Right cardiac atrium (tissue), 5 donors: ENCODE measurements around the gene HS1BP3. TPM values are rescaled to one million over a fixed set of nuclear protein-coding genes. Genes with fewer than 3 reads are reported as not detected.
A peak's percentile ranks its signal among the peaks of the same experiment; 100 is the strongest.

ENCODE experiments used
- ATAC-seq, 2 donors: fragments of 200-7000 bp; cut with Tn5 transposase; one replicate each; pipeline versions ENCODE4 v1.8.0 to v1.9.1; 2020; ENCODE audit warnings: moderate library complexity in 2 of 2, mild to moderate bottlenecking in 1 of 2
- DNase-seq, 3 donors: peaks; one replicate each; pipeline ENCODE4 v3.0.0-alpha.2; 2020
- H3K27ac ChIP-seq: one replicate; pipeline ENCODE4 v1.5.1; 2013; ENCODE audit warnings: mild to moderate bottlenecking, low read length, control low read depth, moderate library complexity
- H3K27me3 ChIP-seq: one replicate; pipeline ENCODE4 v1.6.1; 2013; ENCODE audit not compliant: control insufficient read depth, insufficient read depth
- H3K4me1 ChIP-seq: one replicate; pipeline ENCODE4 v1.6.1; 2013; ENCODE audit warnings: low read length; ENCODE audit not compliant: control insufficient read depth, insufficient read depth
- H3K4me3 ChIP-seq: one replicate; pipeline ENCODE4 v1.5.1; 2013; ENCODE audit warnings: low read length, control low read depth
- H3K9me3 ChIP-seq: one replicate; pipeline ENCODE4 v1.6.1; 2013; ENCODE audit warnings: low read length; ENCODE audit not compliant: control insufficient read depth
- WGBS: extraction: QIAGEN DNeasy Blood & Tissue Kit; methylation state at CpG from one replicate; pipeline ENCODE4 v1.1.7; 2013; 5-methylcytosine and 5-hydroxymethylcytosine counted together
- intact Hi-C, 4 donors: fragments of 100-400 bp; cut with DNase I; formaldehyde crosslinking; loops; one replicate each; pipeline versions ENCODE4 v1.11.0 to v1.14.0; 2022 to 2023
- long read RNA-seq, 4 donors: library from polyadenylated mRNA; unstranded; transcript quantifications; one replicate each; pipeline ENCODE4 v2.0.0, GENCODE V29; 2020 to 2021
- polyA plus RNA-seq: library from polyadenylated mRNA; stranded (reverse); fragments of 200-250 nt; gene quantifications from one replicate; pipeline ENCODE4 v1.2.3, GENCODE V29; 2013
- total RNA-seq, 4 donors: library from RNA; stranded (reverse); fragmentation: NEBNext Ultra II Directional; extraction: Animal tissue kit (Norgen Biotek cat#: 25700); gene quantifications; one replicate each; pipeline ENCODE4 v1.2.1, GENCODE V29; 2021
- donor health status: healthy with polysubstance abuse.
- donor health status: DM: no; HTN: yes; CAD: no.
- donor health status: DM: no; HTN: no; CAD: no.
- donor health status: DM: no; HTN: yes; CAD: no; lungs with severe emphysema.
- donor health status: DM: yes; HTN: yes; CAD: no.

The HS1BP3 gene, protein sequence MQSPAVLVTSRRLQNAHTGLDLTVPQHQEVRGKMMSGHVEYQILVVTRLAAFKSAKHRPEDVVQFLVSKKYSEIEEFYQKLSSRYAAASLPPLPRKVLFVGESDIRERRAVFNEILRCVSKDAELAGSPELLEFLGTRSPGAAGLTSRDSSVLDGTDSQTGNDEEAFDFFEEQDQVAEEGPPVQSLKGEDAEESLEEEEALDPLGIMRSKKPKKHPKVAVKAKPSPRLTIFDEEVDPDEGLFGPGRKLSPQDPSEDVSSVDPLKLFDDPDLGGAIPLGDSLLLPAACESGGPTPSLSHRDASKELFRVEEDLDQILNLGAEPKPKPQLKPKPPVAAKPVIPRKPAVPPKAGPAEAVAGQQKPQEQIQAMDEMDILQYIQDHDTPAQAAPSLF
- total RNA-seq (10 to 100 TPM; 21.8 to 26.4 (median 25.3) TPM), polyA plus RNA-seq (29.8 TPM)
- long read RNA-seq, donor 1, full-length matches to known transcripts, result 8 of 33 reads
- long read RNA-seq, donor 1, partial matches to known transcripts, result 17 of 33 reads
- long read RNA-seq, donor 1, other reads (novel, unspliced or antisense), result 8 of 33 reads
- long read RNA-seq, donor 2, transcript HS1BP3-201 (7 exons, 2,370 nt), result major isoform, 10 of 19 reads
- long read RNA-seq, donor 2, partial matches to known transcripts, result 2 of 19 reads
- long read RNA-seq, donor 2, other reads (novel, unspliced or antisense), result 6 of 19 reads
- long read RNA-seq, donor 3, transcript HS1BP3-201 (7 exons, 2,370 nt), result major isoform, 41 of 104 reads
- long read RNA-seq, donor 3, partial matches to known transcripts, result 33 of 104 reads
- long read RNA-seq, donor 3, other reads (novel, unspliced or antisense), result 30 of 104 reads
- long read RNA-seq, donor 4, full-length matches to known transcripts, result 4 of 7 reads
- long read RNA-seq, donor 4, partial matches to known transcripts, result 1 of 7 reads
- long read RNA-seq, donor 4, other reads (novel, unspliced or antisense), result 2 of 7 reads

DNA sequence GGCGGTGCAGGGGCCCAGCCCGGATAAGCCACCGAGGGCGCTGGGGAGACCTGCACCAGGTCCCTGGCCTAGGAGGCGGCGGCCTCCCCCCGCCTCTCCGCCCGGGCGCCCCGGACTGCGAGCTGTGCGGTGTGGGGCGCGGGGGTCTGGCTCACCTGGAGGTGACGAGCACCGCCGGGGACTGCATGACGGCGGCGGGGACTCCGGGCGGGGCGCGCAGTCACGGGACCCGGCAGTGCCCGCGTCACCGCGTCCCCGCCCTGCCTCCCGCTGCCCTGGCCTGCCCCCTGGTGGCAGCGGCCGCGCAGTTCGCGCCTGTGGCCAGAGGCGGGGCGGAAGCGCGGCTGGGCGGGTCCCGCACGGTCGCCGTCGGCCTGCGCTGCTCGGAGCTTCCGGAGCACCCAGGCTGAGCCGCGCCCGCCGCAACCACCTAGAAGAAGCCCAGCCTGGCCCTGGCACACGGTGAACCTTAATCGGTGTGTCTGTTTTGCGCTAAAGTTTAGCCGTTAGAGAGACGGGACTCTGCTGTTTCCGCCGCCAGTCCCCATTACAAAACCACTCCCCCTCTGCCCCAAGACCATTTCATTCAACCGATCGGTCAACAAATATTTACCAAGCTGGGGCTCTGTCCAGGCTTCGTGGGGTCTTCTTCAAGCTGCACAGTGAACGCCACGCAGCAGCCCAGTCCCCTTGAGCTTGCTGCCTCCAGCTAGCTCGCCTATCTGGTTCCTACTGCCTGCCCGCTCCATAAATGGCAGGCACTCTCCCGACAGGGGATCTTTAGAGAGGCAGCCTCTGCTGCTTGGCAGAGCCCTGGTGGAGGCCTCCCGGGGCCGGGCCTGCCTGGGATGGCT lies at the start of gene HS1BP3:
TSS of gene HS1BP3 (minus strand) at position 222 of the 854 bp plus-strand sequence. CDS start at position 187, 35 bp downstream.
- peaks cover 15% of the 10 kb centered on the region for H3K4me1 ChIP-seq
- DNase-seq, result peak; percentile 85 to 95 (median 95)
- under 1% methylated on average over 72 of the region's 72 CpGs for WGBS
- H3K9me3 ChIP-seq, result no peaks in the 10 kb centered on the region
- H3K27me3 ChIP-seq, result no peaks in the 10 kb centered on the region
- peak within 1 kb of the TSS; percentile 78 for H3K4me3 ChIP-seq
- intact Hi-C loops, result no loop called here
- peak; percentile 94 for ATAC-seq
- peak within 1 kb of the TSS; percentile 88 for H3K27ac ChIP-seq

DNA sequence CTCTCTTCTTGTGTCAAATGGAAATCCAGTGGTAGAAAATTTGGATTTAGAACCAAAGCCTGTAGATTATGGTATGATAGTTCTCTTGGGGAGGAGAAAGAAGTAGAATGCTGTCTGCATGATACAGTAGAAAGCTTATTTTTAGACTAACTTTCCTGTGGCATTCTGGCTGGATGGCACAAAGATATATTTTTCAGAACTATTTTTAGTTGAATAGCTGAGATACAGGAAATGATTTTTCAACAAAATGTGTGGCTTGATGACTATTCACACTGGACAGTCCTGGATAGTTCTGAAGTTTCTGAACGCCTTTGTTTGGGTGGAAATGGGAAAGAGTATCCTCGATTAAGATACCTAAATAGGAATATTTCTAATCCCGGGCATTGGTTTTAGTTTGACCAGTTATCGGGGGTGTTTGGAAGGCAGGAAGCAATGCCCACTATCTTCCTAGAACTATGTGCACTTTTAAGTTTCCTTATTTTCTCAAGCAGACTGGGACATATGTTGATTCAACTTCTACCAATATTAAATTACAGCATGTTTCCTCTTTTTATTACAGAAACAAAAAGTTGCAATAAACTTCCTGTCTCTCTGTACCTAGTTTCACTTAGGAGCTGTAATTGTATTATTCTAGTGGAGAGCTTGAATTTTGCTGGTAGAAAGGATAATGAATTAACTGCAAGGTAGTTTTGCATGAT lies 48.2 kb upstream of the HS1BP3 start:
- intact Hi-C loops, result no loop called here
- ATAC-seq (no peak), DNase-seq (no peak)
- no peak overlapping the region for H3K4me3 ChIP-seq
- no peaks in the 10 kb centered on the region for H3K27me3 ChIP-seq
- 47% methylated on average over 4 of the region's 4 CpGs for WGBS
- H3K4me1 ChIP-seq, result no peaks in the 10 kb centered on the region
- H3K9me3 ChIP-seq, result no peaks in the 10 kb centered on the region
- no peak overlapping the region for H3K27ac ChIP-seq

- Histone ChIP-seq H3K9me3 (no peaks in the 10 kb centered on the region), H3K4me1 (no peaks in the 10 kb centered on the region), H3K27ac (no peak overlapping the region), H3K4me3 (no peak overlapping the region), H3K27me3 (no peaks in the 10 kb centered on the region)
- ATAC-seq (no peak), DNase-seq (no peak)
- WGBS, result 98% methylated on average over 2 of the region's 2 CpGs
- intact Hi-C loops, result no loop called here
These were observed 46.5 kb upstream of the HS1BP3 start for GRCh38 chr2:20697322-20697934.

GRCh38 chr2:20696366-20696765 lies 45.5 kb upstream of the HS1BP3 start:
- Histone ChIP-seq H3K9me3 (no peaks in the 10 kb centered on the region), H3K4me1 (no peaks in the 10 kb centered on the region), H3K4me3 (no peak overlapping the region), H3K27ac (no peak overlapping the region), H3K27me3 (no peaks in the 10 kb centered on the region)
- intact Hi-C loops, result no loop called here
- WGBS, result 73% methylated on average over 2 of the region's 2 CpGs
- no peak for ATAC-seq
- no peak for DNase-seq

- Histone ChIP-seq H3K4me1 (no peaks in the 10 kb centered on the region), H3K27me3 (no peaks in the 10 kb centered on the region), H3K4me3 (no peak overlapping the region), H3K9me3 (no peaks in the 10 kb centered on the region), H3K27ac (no peak overlapping the region)
- WGBS, result 94% methylated on average over 3 of the region's 3 CpGs
- intact Hi-C loops, result no loop called here
- ATAC-seq (no peak), DNase-seq (no peak)
These were observed 42.4 kb upstream of the HS1BP3 start for GRCh38 chr2:20693317-20693716.

GRCh38 chr2:20692081-20692480 lies 41.2 kb upstream of the HS1BP3 start:
- Histone ChIP-seq H3K4me1 (no peaks in the 10 kb centered on the region), H3K9me3 (no peaks in the 10 kb centered on the region), H3K27me3 (no peaks in the 10 kb centered on the region), H3K4me3 (no peak overlapping the region), H3K27ac (no peak overlapping the region)
- intact Hi-C loops, result no loop called here
- ATAC-seq (no peak), DNase-seq (no peak)
- 89% methylated on average over 2 of the region's 2 CpGs for WGBS

GRCh38 chr2:20691076-20691734 lies 40.3 kb upstream of the HS1BP3 start:
- 89% methylated on average over 6 of the region's 6 CpGs for WGBS
- ATAC-seq (no peak), DNase-seq (no peak)
- Histone ChIP-seq H3K27ac (no peak overlapping the region), H3K4me3 (no peak overlapping the region), H3K27me3 (no peaks in the 10 kb centered on the region), H3K4me1 (no peaks in the 10 kb centered on the region), H3K9me3 (no peaks in the 10 kb centered on the region)
- intact Hi-C loops, result no loop called here

DNA sequence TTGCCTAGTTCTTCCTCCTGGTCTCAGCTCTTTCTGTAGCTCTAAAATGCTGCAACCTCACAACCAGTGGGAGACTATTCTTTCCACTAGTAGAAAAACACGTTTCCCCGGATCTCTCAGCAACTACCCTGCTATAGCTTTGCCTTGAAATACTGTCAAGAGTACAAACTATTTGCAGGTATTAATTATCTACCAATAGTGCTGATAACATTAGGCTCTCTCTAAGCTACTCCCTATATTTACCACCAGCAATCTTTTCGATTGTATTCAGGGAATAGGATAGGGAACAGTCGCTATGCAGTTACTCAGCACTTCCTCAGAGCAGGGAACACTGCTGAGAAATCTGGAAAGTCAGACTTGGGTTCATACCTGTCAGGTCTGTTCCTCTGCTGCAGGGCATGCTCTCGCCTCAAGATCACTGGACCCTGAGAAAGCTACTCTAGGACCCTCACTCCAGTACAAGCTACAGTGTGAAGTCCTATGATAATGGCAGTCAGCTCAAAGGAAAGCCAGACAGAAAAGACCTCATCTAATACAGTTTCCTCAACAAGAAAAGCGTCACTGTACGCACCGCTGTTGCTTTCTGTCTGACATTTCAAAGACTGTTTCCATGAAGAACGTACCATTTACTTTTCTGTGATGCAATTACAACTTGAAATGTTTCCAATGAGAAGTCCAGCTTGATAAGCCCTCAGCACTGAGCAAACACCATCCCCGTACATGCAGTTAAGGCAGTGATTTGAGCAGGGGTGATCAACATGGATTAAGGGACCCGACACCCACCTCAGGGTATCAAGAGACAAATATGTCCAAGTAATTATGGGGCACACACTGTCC lies 38.7 kb upstream of the HS1BP3 start:
- H3K27ac ChIP-seq, result no peak overlapping the region
- no peak overlapping the region for H3K4me3 ChIP-seq
- H3K4me1 ChIP-seq, result no peaks in the 10 kb centered on the region
- ATAC-seq, result peak in 1 of 2 donors; percentile 89
- no peak for DNase-seq
- intact Hi-C loops, result no loop called here
- no peaks in the 10 kb centered on the region for H3K9me3 ChIP-seq
- 89% methylated on average over 11 of the region's 11 CpGs for WGBS
- H3K27me3 ChIP-seq, result no peaks in the 10 kb centered on the region

GRCh38 chr2:20687260-20687832 lies 36.4 kb upstream of the HS1BP3 start:
- H3K27ac ChIP-seq, result no peak overlapping the region
- no peaks in the 10 kb centered on the region for H3K9me3 ChIP-seq
- DNase-seq, result no peak
- intact Hi-C loops, result no loop called here
- no peak for ATAC-seq
- H3K4me3 ChIP-seq, result no peak overlapping the region
- no peaks in the 10 kb centered on the region for H3K27me3 ChIP-seq
- H3K4me1 ChIP-seq, result no peaks in the 10 kb centered on the region
- WGBS, result 97% methylated on average over 4 of the region's 4 CpGs
